ENCODE data around the gene FGF3. TPM values are rescaled to one million over a fixed set of nuclear protein-coding genes. Genes with fewer than 3 reads are reported as not detected.
"Not testable (repeated sequence)": the region's sequence is repeated elsewhere in the genome, so short reads cannot be mapped to it uniquely, and the experiment has no call there.

FGF3 gene
- total and polyA plus RNA-seq, 2 donors from 2014 or later: not detected

GRCh38 chr11:69770540-69770939 is 48.7 kb downstream of the FGF3 start:
- FAIRE-seq: no peak
- peaks cover 20% of the 10 kb centered on the region for H3K27me3 ChIP-seq (ENCODE audit: control insufficient read depth, insufficient read depth, low read length)
- DNase-seq: no peak

GRCh38 chr11:69765498-69765995 is 53.7 kb downstream of the FGF3 start:
- H3K4me1 ChIP-seq (ENCODE audit: control insufficient read depth in 2 of 3, insufficient read depth in 2 of 3, low read depth in 1 of 3, low read length in 3 of 3): no peaks in the 10 kb centered on the region
- H3K4me3 ChIP-seq (ENCODE audit: low read length in 3 of 3): no peak overlapping the region
- no peaks in the 10 kb centered on the region for H3K27me3 ChIP-seq (ENCODE audit: control insufficient read depth, insufficient read depth, low read length)
- TF ChIP-seq CTCF (IDR thresholded peaks at IDR 0.05; ENCODE audit: borderline replicate concordance, extremely low read depth, insufficient read depth): no peak
- no peaks in the 10 kb centered on the region for H3K9me3 ChIP-seq (ENCODE audit: control insufficient read depth in 2 of 3, insufficient read depth in 1 of 3, low read length in 3 of 3)
- DNase-seq: no peak
- intact Hi-C loops (cut with DNase I): no loop called here
- no peak for FAIRE-seq
- no peak overlapping the region for H3K27ac ChIP-seq (ENCODE audit: low read depth in 2 of 2, low read length in 2 of 2)
- H3K9ac ChIP-seq (ENCODE audit: low read length in 3 of 3): no peak overlapping the region
- no peaks in the 10 kb centered on the region for H3K36me3 ChIP-seq (ENCODE audit: control insufficient read depth in 2 of 3, insufficient read depth in 3 of 3, low read length in 3 of 3)

More at GRCh38 chr11:69770540-69770939, 48.7 kb downstream of the FGF3 start:
- Histone ChIP-seq H3K27ac (ENCODE audit: low read depth in 2 of 2, low read length in 2 of 2) (no peak overlapping the region), H3K9ac (ENCODE audit: low read length in 3 of 3) (no peak overlapping the region), H3K4me3 (ENCODE audit: low read length in 3 of 3) (no peak overlapping the region), H3K36me3 (ENCODE audit: control insufficient read depth in 2 of 3, insufficient read depth in 3 of 3, low read length in 3 of 3) (no peaks in the 10 kb centered on the region), H3K4me1 (ENCODE audit: control insufficient read depth in 2 of 3, insufficient read depth in 2 of 3, low read depth in 1 of 3, low read length in 3 of 3) (no peaks in the 10 kb centered on the region), H3K9me3 (ENCODE audit: control insufficient read depth in 2 of 3, insufficient read depth in 1 of 3, low read length in 3 of 3) (no peaks in the 10 kb centered on the region)
- intact Hi-C loops (cut with DNase I): no loop called here
- TF ChIP-seq CTCF (IDR thresholded peaks at IDR 0.05; ENCODE audit: borderline replicate concordance, extremely low read depth, insufficient read depth): no peak

GRCh38 chr11:69764918-69765317 is 54.3 kb downstream of the FGF3 start:
- H3K4me1 ChIP-seq (ENCODE audit: control insufficient read depth in 2 of 3, insufficient read depth in 2 of 3, low read depth in 1 of 3, low read length in 3 of 3); H3K27me3 ChIP-seq (ENCODE audit: control insufficient read depth, insufficient read depth, low read length); FAIRE-seq; H3K9ac ChIP-seq (ENCODE audit: low read length in 3 of 3); DNase-seq; intact Hi-C loops (cut with DNase I); H3K9me3 ChIP-seq (ENCODE audit: control insufficient read depth in 2 of 3, insufficient read depth in 1 of 3, low read length in 3 of 3); H3K4me3 ChIP-seq (ENCODE audit: low read length in 3 of 3); H3K36me3 ChIP-seq (ENCODE audit: control insufficient read depth in 2 of 3, insufficient read depth in 3 of 3, low read length in 3 of 3); H3K27ac ChIP-seq (ENCODE audit: low read depth in 2 of 2, low read length in 2 of 2): not testable (repeated sequence)

- Histone ChIP-seq H3K4me1 (ENCODE audit: control insufficient read depth in 2 of 3, insufficient read depth in 2 of 3, low read depth in 1 of 3, low read length in 3 of 3) (no peaks in the 10 kb centered on the region), H3K9ac (ENCODE audit: low read length in 3 of 3) (no peak overlapping the region), H3K27ac (ENCODE audit: low read depth in 2 of 2, low read length in 2 of 2) (no peak overlapping the region), H3K36me3 (ENCODE audit: control insufficient read depth in 2 of 3, insufficient read depth in 3 of 3, low read length in 3 of 3) (no peaks in the 10 kb centered on the region), H3K27me3 (ENCODE audit: control insufficient read depth, insufficient read depth, low read length) (no peaks in the 10 kb centered on the region), H3K4me3 (ENCODE audit: low read length in 3 of 3) (no peak overlapping the region), H3K9me3 (ENCODE audit: control insufficient read depth in 2 of 3, insufficient read depth in 1 of 3, low read length in 3 of 3) (peaks cover 0 to 8% (median 0%) of the 10 kb centered on the region in 3 donors)
- DNase-seq: no peak
- intact Hi-C loops (cut with DNase I): no loop called here
- TF ChIP-seq CTCF (IDR thresholded peaks at IDR 0.05; ENCODE audit: borderline replicate concordance, extremely low read depth, insufficient read depth): no peak
- FAIRE-seq: no peak
Measured at GRCh38 chr11:69760319-69760718, 58.9 kb downstream of the FGF3 start.

Other genes starting within 250 kb of the FGF3 start
- 142 TPM for gene CCND1, start 178.3 kb downstream of the FGF3 start, total RNA-seq
- gene CCND1, start 178.3 kb downstream of the FGF3 start, polyA plus RNA-seq (ENCODE audit: insufficient read depth, low read depth, low replicate concordance): 37.6 TPM
- gene LTO1, start 144.1 kb downstream of the FGF3 start, total RNA-seq: 21.9 TPM
- 14.6 TPM for gene LTO1, start 144.1 kb downstream of the FGF3 start, polyA plus RNA-seq (ENCODE audit: insufficient read depth, low read depth, low replicate concordance)
- not detected for gene FGF19, start 115.4 kb downstream of the FGF3 start, total RNA-seq
- gene FGF19, start 115.4 kb downstream of the FGF3 start, polyA plus RNA-seq (ENCODE audit: insufficient read depth, low read depth, low replicate concordance): not detected
- not detected for gene FGF4, start 44.1 kb downstream of the FGF3 start, total RNA-seq
- gene FGF4, start 44.1 kb downstream of the FGF3 start, polyA plus RNA-seq (ENCODE audit: insufficient read depth, low read depth, low replicate concordance): not detected

Data from kidney (tissue), 14 donors.